Heart left ventricle (tissue), 16 donors: ENCODE measurements around the gene TRNP1. TPM values are rescaled to one million over a fixed set of nuclear protein-coding genes. Genes with fewer than 3 reads are reported as not detected.

ENCODE experiments used
- ATAC-seq, 4 donors: fragments of 200-7000 bp; cut with Tn5 transposase; one replicate each; pipeline ENCODE4 v1.9.1; 2020 to 2022; ENCODE audit warnings: moderate library complexity in 4 of 4, mild to moderate bottlenecking in 3 of 4, moderate number of reproducible peaks in 1 of 4
- DNase-seq, 5 donors: peaks; one replicate each; pipeline ENCODE4 v3.0.0-alpha.2; 2020
- H3K27ac ChIP-seq, 12 donors: fragments of 200-600 bp; sonication (generic) in 4 of 12; one replicate each; pipeline versions ENCODE4 v1.5.0 to v1.8.0; 2016 to 2022; ENCODE audit warnings: mild to moderate bottlenecking in 2 of 12
- H3K27me3 ChIP-seq, 9 donors: fragments of 200-600 bp; sonication (generic) in 2 of 9; one replicate each; pipeline versions ENCODE4 v1.5.1 to v1.8.0; 2016 to 2022; ENCODE audit warnings: mild to moderate bottlenecking in 3 of 9
- H3K36me3 ChIP-seq, 9 donors: fragments of 200-600 bp; sonication (generic) in 2 of 9; one replicate each; pipeline versions ENCODE4 v1.5.0 to v1.8.0; 2018 to 2022; ENCODE audit warnings: mild to moderate bottlenecking in 2 of 9
- H3K4me1 ChIP-seq, 12 donors: fragments of 200-600 bp; sonication (generic) in 4 of 12; one replicate each; pipeline versions ENCODE4 v1.5.0 to v1.8.0; 2016 to 2022; ENCODE audit warnings: mild to moderate bottlenecking in 3 of 12
- H3K4me3 ChIP-seq, 12 donors: fragments of 200-600 bp; sonication (generic) in 4 of 12; one replicate each; pipeline versions ENCODE4 v1.5.0 to v1.8.0; 2017 to 2022; ENCODE audit warnings: mild to moderate bottlenecking in 9 of 12, moderate library complexity in 4 of 12
- H3K9me3 ChIP-seq, 12 donors: fragments of 200-600 bp; sonication (generic) in 4 of 12; one replicate each; pipeline versions ENCODE4 v1.5.0 to v1.8.0; 2016 to 2022; ENCODE audit warnings: mild to moderate bottlenecking in 1 of 12
- CTCF ChIP-seq, 12 donors: fragments of 200-600 bp; sonication (generic) in 4 of 12; IDR thresholded peaks; one replicate each; pipeline versions ENCODE4 v1.5.0 to v1.8.0; 2018 to 2022; ENCODE audit warnings: antibody characterized with exemption in 12 of 12, mild to moderate bottlenecking in 5 of 12
- POLR2A ChIP-seq, 2 donors: fragments of 450-650 bp; IDR thresholded peaks; one replicate each; pipeline ENCODE4 v1.6.1; 2017; ENCODE audit warnings: antibody characterized with exemption in 2 of 2, mild to moderate bottlenecking in 2 of 2, moderate library complexity in 2 of 2
- WGBS, 4 donors: extraction: QIAGEN DNeasy Blood & Tissue Kit in 2 of 4; methylation state at CpG; one replicate each; pipeline versions ENCODE4 v1.1.5 to v1.1.7; 2013 to 2018; 5-methylcytosine and 5-hydroxymethylcytosine counted together
- intact Hi-C, 10 donors: fragments of 100-400 bp; cut with DNase I; formaldehyde crosslinking; loops; one replicate each; pipeline versions ENCODE4 v1.11.1 to v1.14.2; 2022
- polyA plus RNA-seq, 2 donors: library from polyadenylated mRNA; stranded (reverse); fragments of 200-250 nt; gene quantifications; one replicate each; pipeline ENCODE4 v1.2.3, GENCODE V29; 2013
- total RNA-seq, 9 donors: library from RNA; depleted of rRNA in 2 of 9; stranded (reverse); fragments of >200 nt in 2 of 9; fragmentation: NEBNext Ultra II Directional in 3 of 9; extraction: Animal tissue kit (Norgen Biotek cat#: 25700) in 3 of 9; gene quantifications; one replicate each; pipeline versions ENCODE4 v1.1.0 to v1.2.4, GENCODE V29; 2016 to 2023
- donor health status: ischemic (EF 13 %, LVEDD 7.1; RV severe dilation, severe dysfunction).
- donor health status: healthy with polysubstance abuse.
- donor health status: DM: no; HTN: yes; CAD: no.
- donor health status: DM: no; HTN: no; CAD: no.
- donor health status: ischemic (EF 25% LVEDD 6.9; RV normal size, moderate dysfunction).
- donor health status: ischemic (EF 25% LVEDD 5.7; RV mildly dilated, moderate dysfunction).
- donor health status: healthy.
- donor health status: DM: yes; HTN: yes; CAD: no.
- donor health status: ischemic (EF 35%, LVEDD 5.7; RV mildly dilated, moderate dysfunction).
- donor health status: nonischemic (EF 11% LVEDD 7.7; RV severe dilation, severe dysfunction).
- donor health status: DM: yes; HTN: yes; CAD: no.
- donor health status: PGD.
- donor health status: ischemic (EF 29% LVEDD 5.4; RV normal size, mild dysfunction).
- donor health status: nonischemic (EF 23%, LVEDD 6.1; RV moderate dilation, normal function).

TRNP1 gene
- total and polyA plus RNA-seq, 11 donors = 16.6 to 68.5 (median 21.7) TPM

- peaks cover 0 to 15% (median 3%) of the 10 kb centered on the region in 12 donors for H3K9me3 ChIP-seq
- H3K4me3 ChIP-seq = no peak overlapping the region
- no peaks in the 10 kb centered on the region for H3K36me3 ChIP-seq
- H3K27me3 ChIP-seq = peaks cover 9 to 55% (median 28%) of the 10 kb centered on the region in 9 donors
- TF ChIP-seq CTCF (IDR thresholded peaks at IDR 0.05) = no peak
- no peak for TF ChIP-seq POLR2A (IDR thresholded peaks at IDR 0.05)
- DNase-seq (no peak), ATAC-seq (no peak)
- peaks cover 0 to 12% (median 6%) of the 10 kb centered on the region in 12 donors for H3K4me1 ChIP-seq
- intact Hi-C loops = no loop called here
- H3K27ac ChIP-seq = no peak overlapping the region
- 72 to 78% (median 76%) methylated on average over 3 of the region's 3 CpGs for WGBS, 4 donors
Measured at GRCh38 chr1:26956321-26956720, 37.2 kb upstream of the TRNP1 start.

DNA sequence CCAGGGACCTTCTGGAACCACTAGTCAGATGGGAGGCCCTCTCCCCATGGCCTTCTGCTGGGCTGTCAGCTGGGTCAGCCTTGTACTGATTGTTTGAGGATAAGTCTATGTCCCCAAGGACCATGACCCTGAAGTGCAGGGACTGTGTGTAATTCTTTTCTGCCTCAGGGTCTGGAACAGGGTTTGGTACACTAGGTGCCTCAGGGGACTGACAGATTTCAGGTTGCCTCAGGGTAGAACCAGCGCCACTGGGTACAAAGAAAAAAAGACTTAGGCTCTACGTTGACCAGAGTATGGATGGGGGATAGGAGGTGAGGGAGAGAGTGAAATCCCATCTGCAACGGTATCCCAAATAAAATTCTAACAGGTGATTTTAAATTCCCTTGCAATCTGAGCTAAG, 36.2 kb upstream of the TRNP1 start:
- Histone ChIP-seq H3K4me1 (peaks cover 0 to 12% (median 6%) of the 10 kb centered on the region in 12 donors), H3K36me3 (no peaks in the 10 kb centered on the region), H3K27ac (no peak overlapping the region), H3K27me3 (peaks cover 9 to 59% (median 28%) of the 10 kb centered on the region in 9 donors), H3K4me3 (no peak overlapping the region), H3K9me3 (peaks cover 0 to 15% (median 3%) of the 10 kb centered on the region in 12 donors)
- WGBS, 4 donors = 87 to 89% (median 87%) methylated on average over 3 of the region's 3 CpGs
- intact Hi-C loops = no loop called here
- TF ChIP-seq POLR2A (IDR thresholded peaks at IDR 0.05) (no peak), CTCF (IDR thresholded peaks at IDR 0.05) (no peak)
- DNase-seq (no peak), ATAC-seq (no peak)

DNA sequence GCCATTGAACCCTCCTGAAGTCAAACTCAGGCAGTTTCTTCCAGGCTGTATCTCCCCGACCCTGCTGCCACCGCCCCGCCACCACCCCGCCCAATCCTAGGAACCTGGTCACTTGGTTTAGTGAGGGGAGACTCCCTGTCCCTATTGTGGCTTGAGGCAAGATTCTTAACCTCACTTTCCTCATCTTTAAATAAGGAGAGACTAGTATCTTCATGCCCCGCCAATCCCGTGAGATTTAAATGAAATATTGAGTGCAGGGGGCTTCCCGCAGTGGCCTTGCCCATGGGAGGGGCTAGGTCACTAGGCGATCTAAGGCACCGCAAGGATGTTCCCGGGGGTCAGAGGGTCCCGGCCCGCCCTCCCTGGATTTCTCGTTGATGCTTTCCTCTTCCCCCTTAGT, 34.2 kb upstream of the TRNP1 start:
- H3K9me3 ChIP-seq = peaks cover 0 to 15% (median 3%) of the 10 kb centered on the region in 12 donors
- 21 to 29% (median 26%) methylated on average over 12 to 13 of the region's 13 CpGs for WGBS, 4 donors
- ATAC-seq = no peak
- intact Hi-C loops = no loop called here
- peak overlapping the region in 3 of 12 donors; percentile 48 to 62 (median 49) for H3K4me3 ChIP-seq
- DNase-seq = no peak
- peaks cover 9 to 66% (median 28%) of the 10 kb centered on the region in 9 donors for H3K27me3 ChIP-seq
- peaks cover 0 to 19% (median 6%) of the 10 kb centered on the region in 12 donors for H3K4me1 ChIP-seq
- no peak overlapping the region for H3K27ac ChIP-seq
- no peaks in the 10 kb centered on the region for H3K36me3 ChIP-seq
- TF ChIP-seq POLR2A (IDR thresholded peaks at IDR 0.05) (no peak), CTCF (IDR thresholded peaks at IDR 0.05) (no peak)

- H3K27me3 ChIP-seq = peaks cover 9 to 63% (median 28%) of the 10 kb centered on the region in 9 donors
Measured at GRCh38 chr1:26959722-26960624, 33.5 kb upstream of the TRNP1 start, which contains the start of gene KDF1. TSS of gene KDF1 (minus strand) at chr1:26960468. CDS start at chr1:26952380, 8,088 bp downstream.

More at GRCh38 chr1:26959722-26960624, 33.5 kb upstream of the TRNP1 start, which contains the start of gene KDF1:
- Histone ChIP-seq H3K36me3 (no peaks in the 10 kb centered on the region), H3K4me3 (peak within 1 kb of the TSS; percentile 20 to 62 (median 41)), H3K9me3 (peaks cover 0 to 15% (median 3%) of the 10 kb centered on the region in 12 donors), H3K4me1 (peaks cover 0 to 20% (median 6%) of the 10 kb centered on the region in 12 donors), H3K27ac (no peak within 1 kb of the TSS)
- TF ChIP-seq CTCF (IDR thresholded peaks at IDR 0.05) (no peak), POLR2A (IDR thresholded peaks at IDR 0.05) (no peak)
- DNase-seq = peak in 1 of 5 donors; percentile 24
- intact Hi-C loops = loop anchor here in 1 of 10 donors (10.0 kb wide), 1 partner anchor 135 kb away; no protein-coding TSS in a partner anchor
- WGBS, 4 donors = 2% methylated on average over 31 to 86 of the region's 86 CpGs
- peak in 2 of 4 donors; percentile 44 to 58 for ATAC-seq
